Thyroid gland (tissue), 4 donors: ENCODE measurements around the gene TIMP3. TPM values are rescaled to one million over a fixed set of nuclear protein-coding genes. Genes with fewer than 3 reads are reported as not detected.
A peak's percentile ranks its signal among the peaks of the same experiment; 100 is the strongest.

ENCODE experiments used
- DNase-seq, 2 donors: peaks; one replicate each; pipeline ENCODE4 v3.0.0-alpha.2; 2019
- H3K27ac ChIP-seq, 3 donors: fragments of 200-600 bp; sonication (generic); 1 replicate in 2 of 3; 2 replicates in 1 of 3; pipeline ENCODE4 v1.5.1; 2016 to 2019; ENCODE audit warnings: mild to moderate bottlenecking in 1 of 3, moderate library complexity in 1 of 3
- H3K27me3 ChIP-seq: fragments of 200-600 bp; sonication (generic); one replicate; pipeline ENCODE4 v1.5.1; 2019
- H3K36me3 ChIP-seq, 2 donors: fragments of 200-600 bp; sonication (generic); one replicate each; pipeline ENCODE4 v1.5.1; 2016 to 2019
- H3K4me1 ChIP-seq, 2 donors: fragments of 200-600 bp; sonication (generic); one replicate each; pipeline ENCODE4 v1.5.1; 2017 to 2019
- H3K4me3 ChIP-seq, 3 donors: fragments of 200-600 bp; sonication (generic); replicated peaks in 1 of 3; 1 replicate in 2 of 3; 2 replicates in 1 of 3; pipeline ENCODE4 v1.5.1; 2016; ENCODE audit warnings: mild to moderate bottlenecking in 1 of 3
- H3K9me3 ChIP-seq: fragments of 200-600 bp; sonication (generic); one replicate; pipeline ENCODE4 v1.5.1; 2017
- POLR2A ChIP-seq, 2 donors: fragments of 450-650 bp; IDR thresholded peaks; one replicate each; pipeline ENCODE4 v1.6.1; 2017; ENCODE audit warnings: antibody characterized with exemption in 2 of 2, mild to moderate bottlenecking in 2 of 2, moderate library complexity in 1 of 2
- WGBS, 2 donors: methylation state at CpG; one replicate each; pipeline ENCODE4 v1.1.5; 2017; 5-methylcytosine and 5-hydroxymethylcytosine counted together
- intact Hi-C: fragments of 100-400 bp; cut with DNase I; formaldehyde crosslinking; loops from one replicate; pipeline ENCODE4 v1.15.1; 2023
- total RNA-seq, 4 donors: library from RNA; depleted of rRNA; stranded (reverse); fragments of >200 nt; gene quantifications; one replicate each; pipeline ENCODE4 v1.2.3, GENCODE V29; 2016
- TF ChIP-seq, protein P1 (sequence below), 6 experiments: fragments of 200-600 bp in 3 of 6; fragments of 450-650 bp in 3 of 6; sonication (generic) in 3 of 6; IDR thresholded peaks; one replicate each; pipeline ENCODE4 v1.5.1; 2016 to 2019; ENCODE audit warnings: antibody characterized with exemption in 6 of 6, mild to moderate bottlenecking in 2 of 6, inconsistent platforms in 1 of 6, moderate library complexity in 1 of 6

TIMP3 gene
- total RNA-seq, 4 donors from 2014 or later, result 424 to 772 (median 543) TPM

GRCh38 chr22:32761251-32761903 is 40.1 kb upstream of the TIMP3 start:
- H3K9me3 ChIP-seq, result no peaks in the 10 kb centered on the region
- no peak overlapping the region for H3K4me3 ChIP-seq
- peak overlapping the region; percentile 49 to 67 (median 64) for H3K27ac ChIP-seq
- TF ChIP-seq, protein P1, sequence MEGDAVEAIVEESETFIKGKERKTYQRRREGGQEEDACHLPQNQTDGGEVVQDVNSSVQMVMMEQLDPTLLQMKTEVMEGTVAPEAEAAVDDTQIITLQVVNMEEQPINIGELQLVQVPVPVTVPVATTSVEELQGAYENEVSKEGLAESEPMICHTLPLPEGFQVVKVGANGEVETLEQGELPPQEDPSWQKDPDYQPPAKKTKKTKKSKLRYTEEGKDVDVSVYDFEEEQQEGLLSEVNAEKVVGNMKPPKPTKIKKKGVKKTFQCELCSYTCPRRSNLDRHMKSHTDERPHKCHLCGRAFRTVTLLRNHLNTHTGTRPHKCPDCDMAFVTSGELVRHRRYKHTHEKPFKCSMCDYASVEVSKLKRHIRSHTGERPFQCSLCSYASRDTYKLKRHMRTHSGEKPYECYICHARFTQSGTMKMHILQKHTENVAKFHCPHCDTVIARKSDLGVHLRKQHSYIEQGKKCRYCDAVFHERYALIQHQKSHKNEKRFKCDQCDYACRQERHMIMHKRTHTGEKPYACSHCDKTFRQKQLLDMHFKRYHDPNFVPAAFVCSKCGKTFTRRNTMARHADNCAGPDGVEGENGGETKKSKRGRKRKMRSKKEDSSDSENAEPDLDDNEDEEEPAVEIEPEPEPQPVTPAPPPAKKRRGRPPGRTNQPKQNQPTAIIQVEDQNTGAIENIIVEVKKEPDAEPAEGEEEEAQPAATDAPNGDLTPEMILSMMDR (IDR thresholded peaks at IDR 0.05), result no peak
- no peak for TF ChIP-seq POLR2A (IDR thresholded peaks at IDR 0.05)
- H3K4me1 ChIP-seq, result peaks cover 10 to 33% of the 10 kb centered on the region in 2 donors
- intact Hi-C loops, result no loop called here
- 59 to 62% methylated on average over 9 of the region's 9 CpGs for WGBS, 2 donors
- DNase-seq, result no peak
- no peaks in the 10 kb centered on the region for H3K27me3 ChIP-seq
- no peaks in the 10 kb centered on the region for H3K36me3 ChIP-seq

GRCh38 chr22:32764330-32765131 is 37.0 kb upstream of the TIMP3 start:
- TF ChIP-seq, protein P1 (IDR thresholded peaks at IDR 0.05), result no peak
- no peak for TF ChIP-seq POLR2A (IDR thresholded peaks at IDR 0.05)
- intact Hi-C loops, result no loop called here
- 55 to 66% methylated on average over 16 of the region's 16 CpGs for WGBS, 2 donors
- peak in 1 of 2 donors; percentile 16 for DNase-seq
- Histone ChIP-seq H3K27ac (peak overlapping the region; percentile 59 to 65 (median 59)), H3K9me3 (no peaks in the 10 kb centered on the region), H3K36me3 (no peaks in the 10 kb centered on the region), H3K4me1 (peaks cover 10 to 33% of the 10 kb centered on the region in 2 donors), H3K27me3 (no peaks in the 10 kb centered on the region), H3K4me3 (no peak overlapping the region)

DNA sequence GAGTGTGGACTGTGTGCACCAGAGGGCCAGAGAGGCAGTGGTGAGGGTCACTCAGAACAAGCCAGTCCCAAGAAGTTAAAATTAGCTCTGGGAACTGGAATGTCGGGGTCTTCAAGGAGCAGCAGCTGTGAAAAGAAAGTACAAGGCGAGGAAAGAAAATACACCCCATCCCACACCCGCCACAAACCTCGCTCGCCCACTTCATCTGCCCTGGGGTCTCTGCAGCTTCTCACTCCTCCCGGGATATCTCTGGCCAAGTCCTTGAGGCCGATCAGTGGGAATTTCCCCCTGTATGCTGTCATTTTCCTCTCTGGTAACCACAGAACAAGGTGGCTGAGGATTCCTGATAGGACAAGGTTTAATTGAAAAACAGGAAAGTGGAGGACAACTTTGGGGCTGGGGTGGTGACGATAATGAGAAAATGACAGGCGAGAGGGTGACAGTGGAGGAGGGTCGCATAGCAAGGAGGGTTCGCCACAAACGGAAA is 36.3 kb upstream of the TIMP3 start:
- no peaks in the 10 kb centered on the region for H3K9me3 ChIP-seq
- TF ChIP-seq, protein P1 (IDR thresholded peaks at IDR 0.05), result no peak
- no peak for TF ChIP-seq POLR2A (IDR thresholded peaks at IDR 0.05)
- H3K4me1 ChIP-seq, result peaks cover 10 to 31% of the 10 kb centered on the region in 2 donors
- no peak overlapping the region for H3K4me3 ChIP-seq
- H3K36me3 ChIP-seq, result no peaks in the 10 kb centered on the region
- DNase-seq, result no peak
- H3K27ac ChIP-seq, result peak overlapping the region; percentile 59 to 65 (median 59)
- no peaks in the 10 kb centered on the region for H3K27me3 ChIP-seq
- intact Hi-C loops, result no loop called here
- 46 to 47% methylated on average over 12 of the region's 12 CpGs for WGBS, 2 donors

- Histone ChIP-seq H3K4me1 (no peaks in the 10 kb centered on the region), H3K36me3 (no peaks in the 10 kb centered on the region), H3K27me3 (no peaks in the 10 kb centered on the region), H3K27ac (no peak overlapping the region), H3K4me3 (no peak overlapping the region), H3K9me3 (no peaks in the 10 kb centered on the region)
- TF ChIP-seq POLR2A (IDR thresholded peaks at IDR 0.05), result no peak
- TF ChIP-seq, protein P1 (IDR thresholded peaks at IDR 0.05), result no peak
- 46 to 48% methylated on average over 4 of the region's 4 CpGs for WGBS, 2 donors
- intact Hi-C loops, result no loop called here
- DNase-seq, result no peak
These were observed 29.7 kb upstream of the TIMP3 start for GRCh38 chr22:32771756-32772155.

- intact Hi-C loops, result no loop called here
- H3K4me3 ChIP-seq, result no peak overlapping the region
- 67 to 73% methylated on average over 6 of the region's 6 CpGs for WGBS, 2 donors
- no peak for TF ChIP-seq POLR2A (IDR thresholded peaks at IDR 0.05)
- TF ChIP-seq, protein P1 (IDR thresholded peaks at IDR 0.05), result peak in 2 of 6 experiments; percentile 9 to 27
- H3K27ac ChIP-seq, result no peak overlapping the region
- H3K9me3 ChIP-seq, result no peaks in the 10 kb centered on the region
- peaks cover 11 to 14% of the 10 kb centered on the region in 2 donors for H3K4me1 ChIP-seq
- H3K36me3 ChIP-seq, result no peaks in the 10 kb centered on the region
- no peaks in the 10 kb centered on the region for H3K27me3 ChIP-seq
- DNase-seq, result no peak
These were observed 25.5 kb upstream of the TIMP3 start for GRCh38 chr22:32775957-32776356.
